Loucy (cell line): Measurements from ENCODE around the gene HOXD4.

Source experiments
- CTCF ChIP-seq: fragments of 200-600 bp; sonication (generic); conservative IDR thresholded peaks from 2 replicates; pipeline ENCODE4 v1.5.1; 2014; ENCODE audit warnings: mild to moderate bottlenecking, antibody characterized with exemption, low read length
- EZH2phosphoT487 ChIP-seq: fragments of 200-600 bp; IDR thresholded peaks from 2 replicates; pipeline ENCODE4 v1.6.1; 2018; ENCODE audit warnings: antibody characterized with exemption, mild to moderate bottlenecking, moderate library complexity, borderline replicate concordance

- TF ChIP-seq CTCF (no peak), EZH2phosphoT487 (no peak)
Observed at GRCh38 chr2:176137906-176138305, 13.4 kb upstream of the HOXD4 start.
